GM12878 (cell line): Measurements from ENCODE around the gene HS3ST3B1.

Experiments
- CTCF ChIP-seq, 3 experiments: IDR thresholded peaks in 2 of 3; conservative IDR thresholded peaks in 1 of 3; 2 replicates each; pipeline ENCODE4 v1.5.1; 2011; ENCODE audit warnings: low read depth in 3 of 3, low read length in 3 of 3, mild to moderate bottlenecking in 3 of 3, control low read depth in 2 of 3, moderate library complexity in 2 of 3, inconsistent platforms in 1 of 3, mixed read lengths in 1 of 3; ENCODE audit not compliant: control insufficient read depth in 2 of 3, insufficient read depth in 1 of 3; ENCODE audit errors: extremely low read depth in 1 of 3
- EP300 ChIP-seq, 2 experiments: fragments of 150-350 bp in 1 of 2; IDR thresholded peaks; 2 replicates each; pipeline ENCODE4 v1.6.1; 2011 to 2012; ENCODE audit warnings: low read depth in 2 of 2, low read length in 2 of 2, borderline replicate concordance in 1 of 2, improper control_type of control experiment in 1 of 2, inconsistent platforms in 1 of 2; ENCODE audit not compliant: control insufficient read depth in 1 of 2
- IRF4 ChIP-seq: IDR thresholded peaks from 2 replicates; pipeline ENCODE4 v1.6.1; 2011; ENCODE audit warnings: low read depth, low read length
- JUND ChIP-seq: IDR thresholded peaks from 2 replicates; pipeline ENCODE4 v1.6.1; 2012; ENCODE audit warnings: low read depth, mild to moderate bottlenecking, low read length, improper control_type of control experiment, moderate library complexity
- MLLT1 ChIP-seq: fragments of 450-650 bp; IDR thresholded peaks from 2 replicates; pipeline ENCODE4 v1.6.1; 2016; ENCODE audit warnings: mild to moderate bottlenecking
- NFYB ChIP-seq: IDR thresholded peaks from 2 replicates; pipeline ENCODE4 v1.6.1; 2011; ENCODE audit warnings: low read depth, mild to moderate bottlenecking, low read length, improper control_type of control experiment, moderate library complexity; ENCODE audit not compliant: insufficient read depth
- POLR2AphosphoS5 ChIP-seq: IDR thresholded peaks from 2 replicates; pipeline ENCODE4 v1.6.1; 2011; ENCODE audit warnings: mild to moderate bottlenecking, low read length, inconsistent platforms
- SIN3A ChIP-seq: IDR thresholded peaks from 2 replicates; pipeline ENCODE4 v1.6.1; 2012; ENCODE audit warnings: low read depth, low read length, improper control_type of control experiment
- TF ChIP-seq, protein P1 (sequence below): fragments of 450-650 bp; IDR thresholded peaks from 2 replicates; pipeline ENCODE4 v1.6.1; 2017; ENCODE audit warnings: mild to moderate bottlenecking
- TF ChIP-seq, protein P2 (sequence below): IDR thresholded peaks from 2 replicates; pipeline ENCODE4 v1.6.1; 2011; ENCODE audit warnings: low read depth, low read length, improper control_type of control experiment, borderline replicate concordance

- no peak for TF ChIP-seq EP300 (IDR thresholded peaks at IDR 0.05; ENCODE audit: borderline replicate concordance in 1 of 2, control insufficient read depth in 1 of 2, low read depth in 2 of 2, low read length in 2 of 2)
- no peak for TF ChIP-seq MLLT1
- TF ChIP-seq IRF4, result no peak
- no peak for TF ChIP-seq SIN3A
- no peak for TF ChIP-seq CTCF (IDR thresholded peaks at IDR 0.05 in 2 of 3, conservative IDR thresholded peaks at IDR 0.05 in 1 of 3; ENCODE audit: control insufficient read depth in 2 of 3, extremely low read depth in 1 of 3, insufficient read depth in 1 of 3, low read depth in 3 of 3, low read length in 3 of 3)
- TF ChIP-seq, protein P1, sequence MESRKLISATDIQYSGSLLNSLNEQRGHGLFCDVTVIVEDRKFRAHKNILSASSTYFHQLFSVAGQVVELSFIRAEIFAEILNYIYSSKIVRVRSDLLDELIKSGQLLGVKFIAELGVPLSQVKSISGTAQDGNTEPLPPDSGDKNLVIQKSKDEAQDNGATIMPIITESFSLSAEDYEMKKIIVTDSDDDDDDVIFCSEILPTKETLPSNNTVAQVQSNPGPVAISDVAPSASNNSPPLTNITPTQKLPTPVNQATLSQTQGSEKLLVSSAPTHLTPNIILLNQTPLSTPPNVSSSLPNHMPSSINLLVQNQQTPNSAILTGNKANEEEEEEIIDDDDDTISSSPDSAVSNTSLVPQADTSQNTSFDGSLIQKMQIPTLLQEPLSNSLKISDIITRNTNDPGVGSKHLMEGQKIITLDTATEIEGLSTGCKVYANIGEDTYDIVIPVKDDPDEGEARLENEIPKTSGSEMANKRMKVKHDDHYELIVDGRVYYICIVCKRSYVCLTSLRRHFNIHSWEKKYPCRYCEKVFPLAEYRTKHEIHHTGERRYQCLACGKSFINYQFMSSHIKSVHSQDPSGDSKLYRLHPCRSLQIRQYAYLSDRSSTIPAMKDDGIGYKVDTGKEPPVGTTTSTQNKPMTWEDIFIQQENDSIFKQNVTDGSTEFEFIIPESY, result no peak
- TF ChIP-seq, protein P2, sequence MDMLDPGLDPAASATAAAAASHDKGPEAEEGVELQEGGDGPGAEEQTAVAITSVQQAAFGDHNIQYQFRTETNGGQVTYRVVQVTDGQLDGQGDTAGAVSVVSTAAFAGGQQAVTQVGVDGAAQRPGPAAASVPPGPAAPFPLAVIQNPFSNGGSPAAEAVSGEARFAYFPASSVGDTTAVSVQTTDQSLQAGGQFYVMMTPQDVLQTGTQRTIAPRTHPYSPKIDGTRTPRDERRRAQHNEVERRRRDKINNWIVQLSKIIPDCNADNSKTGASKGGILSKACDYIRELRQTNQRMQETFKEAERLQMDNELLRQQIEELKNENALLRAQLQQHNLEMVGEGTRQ, result no peak
- TF ChIP-seq JUND, result no peak
- no peak for TF ChIP-seq POLR2AphosphoS5
- no peak for TF ChIP-seq NFYB
These were observed 35.5 kb downstream of the HS3ST3B1 start for GRCh38 chr17:14336418-14336817.
